Measurements from ENCODE around the gene MIA3. TPM values are rescaled to one million over a fixed set of nuclear protein-coding genes. Genes with fewer than 3 reads are reported as not detected.

The MIA3 gene, protein sequence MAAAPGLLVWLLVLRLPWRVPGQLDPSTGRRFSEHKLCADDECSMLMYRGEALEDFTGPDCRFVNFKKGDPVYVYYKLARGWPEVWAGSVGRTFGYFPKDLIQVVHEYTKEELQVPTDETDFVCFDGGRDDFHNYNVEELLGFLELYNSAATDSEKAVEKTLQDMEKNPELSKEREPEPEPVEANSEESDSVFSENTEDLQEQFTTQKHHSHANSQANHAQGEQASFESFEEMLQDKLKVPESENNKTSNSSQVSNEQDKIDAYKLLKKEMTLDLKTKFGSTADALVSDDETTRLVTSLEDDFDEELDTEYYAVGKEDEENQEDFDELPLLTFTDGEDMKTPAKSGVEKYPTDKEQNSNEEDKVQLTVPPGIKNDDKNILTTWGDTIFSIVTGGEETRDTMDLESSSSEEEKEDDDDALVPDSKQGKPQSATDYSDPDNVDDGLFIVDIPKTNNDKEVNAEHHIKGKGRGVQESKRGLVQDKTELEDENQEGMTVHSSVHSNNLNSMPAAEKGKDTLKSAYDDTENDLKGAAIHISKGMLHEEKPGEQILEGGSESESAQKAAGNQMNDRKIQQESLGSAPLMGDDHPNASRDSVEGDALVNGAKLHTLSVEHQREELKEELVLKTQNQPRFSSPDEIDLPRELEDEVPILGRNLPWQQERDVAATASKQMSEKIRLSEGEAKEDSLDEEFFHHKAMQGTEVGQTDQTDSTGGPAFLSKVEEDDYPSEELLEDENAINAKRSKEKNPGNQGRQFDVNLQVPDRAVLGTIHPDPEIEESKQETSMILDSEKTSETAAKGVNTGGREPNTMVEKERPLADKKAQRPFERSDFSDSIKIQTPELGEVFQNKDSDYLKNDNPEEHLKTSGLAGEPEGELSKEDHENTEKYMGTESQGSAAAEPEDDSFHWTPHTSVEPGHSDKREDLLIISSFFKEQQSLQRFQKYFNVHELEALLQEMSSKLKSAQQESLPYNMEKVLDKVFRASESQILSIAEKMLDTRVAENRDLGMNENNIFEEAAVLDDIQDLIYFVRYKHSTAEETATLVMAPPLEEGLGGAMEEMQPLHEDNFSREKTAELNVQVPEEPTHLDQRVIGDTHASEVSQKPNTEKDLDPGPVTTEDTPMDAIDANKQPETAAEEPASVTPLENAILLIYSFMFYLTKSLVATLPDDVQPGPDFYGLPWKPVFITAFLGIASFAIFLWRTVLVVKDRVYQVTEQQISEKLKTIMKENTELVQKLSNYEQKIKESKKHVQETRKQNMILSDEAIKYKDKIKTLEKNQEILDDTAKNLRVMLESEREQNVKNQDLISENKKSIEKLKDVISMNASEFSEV (N-terminal part only)
- total RNA-seq = 53.2 and 80.0 TPM in 2 replicates

DNA sequence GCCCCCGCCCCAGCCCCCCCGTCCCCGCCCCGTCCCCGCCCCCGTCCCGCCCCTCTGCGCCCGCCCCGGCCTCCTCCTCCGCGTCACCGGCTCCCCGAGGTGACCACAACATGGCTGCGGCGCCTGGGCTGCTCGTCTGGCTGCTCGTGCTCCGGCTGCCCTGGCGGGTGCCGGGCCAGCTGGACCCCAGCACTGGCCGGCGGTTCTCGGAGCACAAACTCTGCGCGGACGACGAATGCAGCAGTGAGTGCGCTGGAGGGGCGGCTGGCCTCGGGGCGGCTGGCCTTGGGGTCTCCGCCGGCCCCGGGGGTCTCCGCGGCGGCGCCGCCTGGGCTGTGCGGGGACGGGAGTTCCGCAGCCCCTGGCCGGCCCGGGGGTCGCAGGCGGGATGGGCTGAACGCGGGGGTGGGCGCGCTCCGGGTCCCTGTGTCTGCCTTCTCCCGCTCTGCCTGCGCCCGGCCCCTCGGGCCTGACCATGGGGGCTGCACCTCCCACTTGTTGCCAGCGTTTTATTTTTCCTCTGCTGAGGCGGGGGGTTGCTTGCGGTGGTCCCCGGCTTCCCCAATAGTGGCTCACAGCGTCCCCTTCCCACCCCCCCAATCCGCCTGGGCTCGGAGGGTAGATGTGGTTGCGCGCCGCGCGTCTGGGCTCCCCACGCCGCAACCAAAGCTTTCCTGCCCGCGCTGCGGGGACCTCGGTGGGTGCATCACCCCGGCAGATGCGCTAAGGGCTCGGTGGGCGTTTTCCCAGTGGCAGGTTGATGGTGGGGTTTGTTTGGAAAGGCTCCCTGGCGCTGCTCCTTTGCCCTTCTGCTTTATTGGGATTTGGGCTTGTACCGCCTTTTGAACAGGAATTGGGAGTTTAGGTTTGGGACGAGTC is at the start of gene MIA3:
MIA3 (plus strand) TSS at position 97 of the 879 bp plus-strand sequence; CDS start at position 111, 14 bp downstream.

DNA sequence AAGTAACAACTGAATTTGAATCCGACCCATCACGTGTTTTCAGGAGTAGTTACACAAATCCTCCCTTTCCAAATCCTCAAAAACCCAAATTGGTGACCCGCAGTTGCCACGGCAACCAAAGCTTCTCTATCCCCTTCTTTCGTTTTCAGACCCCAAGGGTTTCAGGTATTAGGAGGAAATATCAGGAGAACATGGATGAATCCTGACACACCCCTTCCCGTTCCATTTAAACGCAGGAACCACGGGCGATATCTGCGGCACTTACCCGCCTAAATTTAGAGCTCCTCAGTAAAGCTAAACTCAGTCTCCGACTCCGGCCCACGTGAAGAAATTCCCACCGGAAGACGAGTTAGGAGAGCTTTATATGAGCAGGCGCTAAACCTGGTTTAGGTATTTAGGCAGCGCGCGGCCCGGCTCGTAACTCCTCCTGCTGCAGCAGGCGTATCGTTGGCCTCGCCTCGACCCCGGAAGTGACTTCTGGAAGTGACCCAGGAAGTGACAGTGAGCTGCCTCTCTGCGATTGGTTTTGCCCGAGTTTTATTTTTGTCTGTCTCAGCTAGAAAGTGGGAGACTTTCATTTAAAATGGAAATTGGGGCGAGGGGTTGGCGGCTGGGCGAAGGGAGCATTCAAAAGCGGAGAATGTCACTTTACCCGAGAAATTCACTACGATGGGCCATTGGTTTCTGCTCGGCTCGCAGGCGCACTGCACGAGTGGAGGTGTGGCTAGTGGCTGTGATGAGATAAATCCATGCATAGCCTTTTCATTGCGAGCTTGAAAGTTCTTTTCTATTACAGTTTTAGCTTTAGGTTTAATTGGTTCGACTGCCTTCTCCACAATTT is 28.2 kb upstream of the MIA3 start, which contains the start of gene TAF1A:
TAF1A (minus strand) TSS at position 472 of the 841 bp plus-strand sequence.

DNA sequence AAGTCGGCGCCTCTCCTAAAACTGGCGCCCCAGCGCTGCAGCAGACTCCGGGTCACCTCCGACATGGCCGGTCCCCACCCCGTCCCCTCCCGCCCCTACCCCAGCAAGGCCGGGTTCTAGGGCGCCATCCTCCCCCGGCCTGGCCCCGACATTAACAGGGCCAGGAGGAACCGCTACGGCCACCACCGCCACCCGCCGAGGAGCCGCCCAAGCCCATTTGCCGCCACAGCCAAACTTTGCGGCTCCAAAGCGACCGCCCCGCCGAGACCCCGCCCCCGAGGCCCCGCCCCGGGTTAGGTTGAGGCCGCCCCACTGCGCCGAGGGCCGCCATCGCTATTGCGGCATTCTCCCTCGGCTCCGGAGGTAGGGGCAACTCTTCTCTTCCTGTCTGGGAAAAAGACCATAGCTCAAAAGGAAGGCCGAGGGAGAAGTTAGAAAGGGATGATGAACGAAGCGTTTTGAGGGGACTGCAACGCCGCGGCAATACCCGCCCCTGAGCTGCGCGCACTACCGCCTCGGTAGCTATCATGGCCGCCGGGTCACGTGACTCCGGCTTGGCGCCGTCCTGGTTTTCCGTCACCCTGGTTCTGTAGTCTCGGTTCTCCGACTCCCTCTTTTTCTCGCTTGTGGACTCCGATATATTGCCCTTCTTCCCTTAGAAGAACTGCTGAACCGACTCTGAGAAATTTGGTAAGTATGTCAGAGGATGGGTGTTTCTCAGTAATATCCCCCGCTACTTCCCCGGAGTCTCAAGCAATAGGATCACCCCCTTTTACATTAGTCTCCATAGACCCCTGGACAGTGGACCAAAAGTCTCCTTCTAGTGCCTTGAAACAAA is 94.6 kb downstream of the MIA3 start, which contains the start of the genes AIDA and BROX:
AIDA (minus strand) TSS at position 239 of the 838 bp plus-strand sequence; CDS start at position 65, 174 bp downstream.
BROX (plus strand) TSS at position 312 of the 838 bp plus-strand sequence. CDS start 3,136 bp downstream, outside the sequence.

Other genes starting within 250 kb of the MIA3 start
- gene HHIPL2, start 70.0 kb upstream of the MIA3 start, total RNA-seq = 0.25 TPM in 1 of 2 replicates, not detected in the other
- gene TAF1A, start 28.2 kb upstream of the MIA3 start, total RNA-seq = 12.4 and 13.4 TPM in 2 replicates
- gene AIDA, start 94.4 kb downstream of the MIA3 start, total RNA-seq = 67.4 and 73.2 TPM in 2 replicates
- 50.1 and 55.8 TPM in 2 replicates for gene BROX, start 94.5 kb downstream of the MIA3 start, total RNA-seq
- not detected in 2 replicates for gene FAM177B, start 119.1 kb downstream of the MIA3 start, total RNA-seq
- gene DISP1, start 196.9 kb downstream of the MIA3 start, total RNA-seq = 4.2 and 5.0 TPM in 2 replicates

All from uterine smooth muscle cell (primary cell).